Measurements from ENCODE around the gene NFATC1.

- TF ChIP-seq HDAC2 (IDR thresholded peaks at IDR 0.05) (no peak), CTCF (IDR thresholded peaks at IDR 0.05) (no peak), ESRRA (IDR thresholded peaks at IDR 0.05; ENCODE audit: borderline replicate concordance, low read length) (no peak), EP300 (IDR thresholded peaks at IDR 0.05) (no peak), CHD2 (IDR thresholded peaks at IDR 0.05; ENCODE audit: low read length, partially characterized antibody) (no peak), MAX (IDR thresholded peaks at IDR 0.05) (no peak), CHD4 (IDR thresholded peaks at IDR 0.05; ENCODE audit: borderline replicate concordance) (no peak), ELK1 (IDR thresholded peaks at IDR 0.05; ENCODE audit: low read depth, low read length) (no peak), SMC3 (IDR thresholded peaks at IDR 0.05) (no peak)
Measured at GRCh38 chr18:79405019-79405780, 9.5 kb downstream of the NFATC1 start.
